H1 (cell line): ENCODE data around the gene YWHAE.

Source experiments
- ATF3 ChIP-seq: IDR thresholded peaks from 2 replicates; pipeline ENCODE4 v1.6.1; 2011; ENCODE audit warnings: low read depth, mild to moderate bottlenecking, low read length; ENCODE audit not compliant: insufficient read depth
- CTCF ChIP-seq, 3 experiments: IDR thresholded peaks; 1 replicate in 2 of 3; 2 replicates in 1 of 3; pipeline versions ENCODE4 v1.5.1 to v1.6.1; 2011; ENCODE audit warnings: low read length in 3 of 3, mild to moderate bottlenecking in 3 of 3, inconsistent platforms in 2 of 3, low read depth in 1 of 3, moderate library complexity in 1 of 3; ENCODE audit not compliant: insufficient read depth in 1 of 3; ENCODE audit errors: control extremely low read depth in 1 of 3
- POLR2A ChIP-seq, 2 experiments: IDR thresholded peaks; 1 replicate in 1 of 2; 2 replicates in 1 of 2; pipeline ENCODE4 v1.6.1; 2011; ENCODE audit warnings: low read depth in 2 of 2, low read length in 2 of 2, mild to moderate bottlenecking in 2 of 2; ENCODE audit errors: control extremely low read depth in 1 of 2
- SIX5 ChIP-seq: IDR thresholded peaks from 2 replicates; pipeline ENCODE4 v1.6.1; 2011; ENCODE audit warnings: mild to moderate bottlenecking, low read depth, low read length

GRCh38 chr17:1351275-1351674 is 48.7 kb downstream of the YWHAE start:
- no peak for TF ChIP-seq ATF3
- TF ChIP-seq CTCF (IDR thresholded peaks at IDR 0.05; ENCODE audit: control extremely low read depth in 1 of 3, insufficient read depth in 1 of 3, low read depth in 1 of 3, low read length in 3 of 3): no peak
- no peak for TF ChIP-seq SIX5
- TF ChIP-seq POLR2A (IDR thresholded peaks at IDR 0.05; ENCODE audit: control extremely low read depth in 1 of 2, low read depth in 2 of 2, low read length in 2 of 2): no peak
